Liver (tissue), 9 donors: ENCODE data around the gene DPH3. TPM values are rescaled to one million over a fixed set of nuclear protein-coding genes. Genes with fewer than 3 reads are reported as not detected.

Source experiments
- DNase-seq: peaks from one replicate; pipeline ENCODE4 v3.0.0-alpha.2; 2017; ENCODE audit warnings: low spot score
- H3K27ac ChIP-seq, 2 donors: one replicate each; pipeline ENCODE4 v1.7.0; 2013; ENCODE audit warnings: inconsistent platforms in 2 of 2, low read length in 2 of 2, control low read depth in 1 of 2, low read depth in 1 of 2, mild to moderate bottlenecking in 1 of 2
- H3K27me3 ChIP-seq, 4 donors: one replicate each; pipeline versions ENCODE4 v1.6.1 to v1.7.0; 2013; ENCODE audit warnings: low read length in 3 of 4, inconsistent platforms in 1 of 4, mild to moderate bottlenecking in 1 of 4, moderate library complexity in 1 of 4; ENCODE audit not compliant: control insufficient read depth in 4 of 4, insufficient read depth in 4 of 4
- H3K36me3 ChIP-seq, 4 donors: one replicate each; pipeline versions ENCODE4 v1.6.1 to v1.7.0; 2013; ENCODE audit warnings: low read length in 3 of 4, mild to moderate bottlenecking in 3 of 4, low read depth in 1 of 4, moderate library complexity in 1 of 4; ENCODE audit not compliant: control insufficient read depth in 4 of 4, insufficient read depth in 3 of 4
- H3K4me1 ChIP-seq, 4 donors: one replicate each; pipeline versions ENCODE4 v1.6.1 to v1.7.0; 2013; ENCODE audit warnings: low read length in 3 of 4, mild to moderate bottlenecking in 3 of 4, moderate library complexity in 1 of 4; ENCODE audit not compliant: control insufficient read depth in 4 of 4, insufficient read depth in 4 of 4
- H3K4me3 ChIP-seq, 3 donors: one replicate each; pipeline versions ENCODE4 v1.6.1 to v1.7.0; 2013; ENCODE audit warnings: low read length in 3 of 3, control low read depth in 1 of 3, low read depth in 1 of 3, mild to moderate bottlenecking in 1 of 3
- H3K9ac ChIP-seq, 2 donors: one replicate each; pipeline ENCODE4 v1.7.0; 2013; ENCODE audit warnings: low read length in 2 of 2, mild to moderate bottlenecking in 2 of 2, moderate library complexity in 2 of 2, control low read depth in 1 of 2, low read depth in 1 of 2
- H3K9me3 ChIP-seq, 4 donors: one replicate each; pipeline versions ENCODE4 v1.6.1 to v1.7.0; 2013; ENCODE audit warnings: low read length in 3 of 4; ENCODE audit not compliant: control insufficient read depth in 4 of 4
- ATF3 ChIP-seq: IDR thresholded peaks from 2 replicates; pipeline ENCODE4 v1.6.1; 2016; ENCODE audit warnings: antibody characterized with exemption
- EGR1 ChIP-seq, 2 donors: IDR thresholded peaks; 2 replicates each; pipeline ENCODE4 v1.6.1; 2016 to 2018; ENCODE audit warnings: antibody characterized with exemption in 2 of 2, low read depth in 2 of 2
- FOXA1 ChIP-seq: IDR thresholded peaks from 2 replicates; pipeline ENCODE4 v1.6.1; 2016; ENCODE audit warnings: antibody characterized with exemption
- FOXA2 ChIP-seq: IDR thresholded peaks from 2 replicates; pipeline ENCODE4 v1.6.1; 2016; ENCODE audit warnings: antibody characterized with exemption
- GABPA ChIP-seq, 2 donors: IDR thresholded peaks in 1 of 2; conservative IDR thresholded peaks in 1 of 2; 2 replicates each; pipeline ENCODE4 v1.6.1; 2016; ENCODE audit warnings: antibody characterized with exemption in 2 of 2, mild to moderate bottlenecking in 1 of 2, moderate library complexity in 1 of 2
- HNF4A ChIP-seq, 2 donors: conservative IDR thresholded peaks; 2 replicates each; pipeline ENCODE4 v1.6.1; 2016; ENCODE audit warnings: antibody characterized with exemption in 2 of 2, mild to moderate bottlenecking in 2 of 2
- HNF4G ChIP-seq: IDR thresholded peaks from 2 replicates; pipeline ENCODE4 v1.6.1; 2016; ENCODE audit warnings: antibody characterized with exemption
- RAD21 ChIP-seq, 2 donors: IDR thresholded peaks; 2 replicates each; pipeline ENCODE4 v1.6.1; 2016; ENCODE audit warnings: antibody characterized with exemption in 2 of 2, mild to moderate bottlenecking in 2 of 2
- REST ChIP-seq: IDR thresholded peaks from 2 replicates; pipeline ENCODE4 v1.6.1; 2016; ENCODE audit warnings: antibody characterized with exemption, mild to moderate bottlenecking
- RXRA ChIP-seq, 2 donors: IDR thresholded peaks; 2 replicates each; pipeline ENCODE4 v1.6.1; 2017 to 2018; ENCODE audit warnings: antibody characterized with exemption in 2 of 2, mild to moderate bottlenecking in 1 of 2
- SP1 ChIP-seq: IDR thresholded peaks from 2 replicates; pipeline ENCODE4 v1.6.1; 2018; ENCODE audit warnings: antibody characterized with exemption, mild to moderate bottlenecking
- YY1 ChIP-seq: IDR thresholded peaks from 2 replicates; pipeline ENCODE4 v1.6.1; 2016; ENCODE audit warnings: antibody characterized with exemption, mild to moderate bottlenecking
- ZBTB33 ChIP-seq: IDR thresholded peaks from 2 replicates; pipeline ENCODE4 v1.6.1; 2016; ENCODE audit warnings: antibody characterized with exemption
- WGBS: extraction: QIAGEN DNeasy Blood & Tissue Kit; methylation state at CpG from one replicate; pipeline ENCODE4 v1.1.7; 2013; 5-methylcytosine and 5-hydroxymethylcytosine counted together
- polyA plus RNA-seq, 2 donors: library from polyadenylated mRNA; stranded (reverse) in 1 of 2; unstranded in 1 of 2; fragments of 200-250 nt in 1 of 2; fragments of >200 nt in 1 of 2; fragmentation: Nextera tagmentation in 1 of 2; extraction: Ambion mirVana in 1 of 2; gene quantifications; one replicate each; pipeline versions ENCODE4 v1.2.1 to v1.2.3, GENCODE V29; 2013 to 2015
- total RNA-seq, 2 donors: library from RNA; depleted of rRNA; stranded (reverse); fragments of >200 nt; gene quantifications; one replicate each; pipeline ENCODE4 v1.2.3, GENCODE V29; 2014
- donor health status: healthy.
- donor health status: healthy.
- donor health status: healthy.
- donor health status: healthy.
- donor health status: healthy.

DPH3 gene
- total and polyA plus RNA-seq, 4 donors: 7.8 to 19.1 (median 11.6) TPM

- no peak for DNase-seq
- H3K9me3 ChIP-seq: no peaks in the 10 kb centered on the region
- TF ChIP-seq RAD21 (IDR thresholded peaks at IDR 0.05) (no peak), RXRA (IDR thresholded peaks at IDR 0.05) (no peak), SP1 (no peak), REST (no peak), EGR1 (IDR thresholded peaks at IDR 0.05; ENCODE audit: low read depth in 2 of 2) (no peak), FOXA2 (no peak)
- no peak overlapping the region for H3K9ac ChIP-seq
- peaks cover 2 to 7% (median 4%) of the 10 kb centered on the region in 4 donors for H3K4me1 ChIP-seq
- no peak overlapping the region for H3K4me3 ChIP-seq
- no peak overlapping the region for H3K27ac ChIP-seq
- WGBS: 83% methylated on average over 1 of the region's 1 CpG
- peaks cover 0 to 30% (median 19%) of the 10 kb centered on the region in 4 donors for H3K36me3 ChIP-seq
- no peaks in the 10 kb centered on the region for H3K27me3 ChIP-seq
Measured at GRCh38 chr3:16272588-16272987, 7.8 kb upstream of the DPH3 start.

- Histone ChIP-seq H3K27me3 (no peaks in the 10 kb centered on the region), H3K9me3 (no peaks in the 10 kb centered on the region), H3K4me3 (no peak overlapping the region), H3K36me3 (peaks cover 0 to 25% (median 19%) of the 10 kb centered on the region in 4 donors), H3K4me1 (peaks cover 2 to 21% (median 18%) of the 10 kb centered on the region in 4 donors), H3K27ac (no peak overlapping the region), H3K9ac (no peak overlapping the region)
- DNase-seq: no peak
- 96% methylated on average over 10 of the region's 10 CpGs for WGBS
- no peak for TF ChIP-seq HNF4A (conservative IDR thresholded peaks at IDR 0.05)
Measured at GRCh38 chr3:16270855-16271254, 6.1 kb upstream of the DPH3 start.

GRCh38 chr3:16266714-16267113 is 2.0 kb upstream of the DPH3 start:
- peaks cover 2 to 39% (median 28%) of the 10 kb centered on the region in 4 donors for H3K4me1 ChIP-seq
- H3K27me3 ChIP-seq: no peaks in the 10 kb centered on the region
- TF ChIP-seq HNF4A (conservative IDR thresholded peaks at IDR 0.05): peak in 1 of 2 donors; percentile 15
- no peak for TF ChIP-seq RXRA (IDR thresholded peaks at IDR 0.05)
- TF ChIP-seq GABPA (IDR thresholded peaks at IDR 0.05 in 1 of 2, conservative IDR thresholded peaks at IDR 0.05 in 1 of 2): peak in 1 of 2 donors; percentile 40
- peak overlapping the region; percentile 46 to 72 for H3K27ac ChIP-seq
- peak overlapping the region in 1 of 2 donors; percentile 36 for H3K9ac ChIP-seq
- no peaks in the 10 kb centered on the region for H3K9me3 ChIP-seq
- DNase-seq: no peak
- peak overlapping the region; percentile 20 to 85 (median 73) for H3K4me3 ChIP-seq
- 48% methylated on average over 3 of the region's 3 CpGs for WGBS
- peaks cover 0 to 18% (median 9%) of the 10 kb centered on the region in 4 donors for H3K36me3 ChIP-seq

- H3K27ac ChIP-seq: peak overlapping the region; percentile 87 to 88
- under 1% methylated on average over 6 of the region's 6 CpGs for WGBS
- TF ChIP-seq YY1: no peak
- no peak for TF ChIP-seq RXRA (IDR thresholded peaks at IDR 0.05)
- no peak for TF ChIP-seq ATF3
- TF ChIP-seq HNF4G: no peak
- peak; percentile 51 to 71 for TF ChIP-seq HNF4A (conservative IDR thresholded peaks at IDR 0.05)
- no peak for TF ChIP-seq ZBTB33
- TF ChIP-seq FOXA1: no peak
- H3K36me3 ChIP-seq: peaks cover 0 to 9% (median 1%) of the 10 kb centered on the region in 4 donors
- no peaks in the 10 kb centered on the region for H3K9me3 ChIP-seq
- H3K4me1 ChIP-seq: peaks cover 2 to 39% (median 28%) of the 10 kb centered on the region in 4 donors
- peak overlapping the region; percentile 73 to 88 (median 85) for H3K4me3 ChIP-seq
- H3K9ac ChIP-seq: peak overlapping the region; percentile 91 to 92
- no peaks in the 10 kb centered on the region for H3K27me3 ChIP-seq
- no peak for DNase-seq
Measured at GRCh38 chr3:16265455-16265786, 678 bp upstream of the DPH3 start.
